HUDEP-2 (cell line): ENCODE results near the gene GAS7.

Experiments
- DNase-seq, 76 experiments: peaks; one replicate each; lab custom pipeline; 2025; ENCODE audit not compliant: unreplicated experiment in 76 of 76; lab: John Stamatoyannopoulos, UW

GAS7 gene

GRCh38 chr17:10201680-10202079, 3.3 kb upstream of the GAS7 start:
- no peak for DNase-seq

DNA sequence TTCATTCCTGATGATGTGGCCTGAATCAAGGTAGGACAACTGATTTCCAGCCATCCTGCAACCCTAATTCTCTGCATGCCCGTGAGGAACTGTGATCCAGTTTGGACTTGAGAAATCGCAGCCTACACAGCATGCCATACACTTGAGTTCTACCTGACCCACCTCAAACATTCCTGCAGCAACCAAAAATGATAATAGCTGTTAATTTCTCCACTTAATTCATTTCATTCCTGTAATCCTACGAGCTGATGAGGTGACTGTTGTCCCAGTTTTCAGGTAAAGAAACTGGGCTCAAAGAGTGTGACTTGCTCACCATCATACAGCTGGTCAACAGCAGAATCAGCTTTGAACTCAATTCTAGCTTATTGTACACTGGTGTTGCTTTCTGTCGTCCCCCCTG, 2.2 kb upstream of the GAS7 start:
- no peak for DNase-seq

- DNase-seq, result no peak
Measured at GRCh38 chr17:10200016-10200415, 1.6 kb upstream of the GAS7 start.

- DNase-seq, result no peak
Measured at GRCh38 chr17:10197721-10198508, 491 bp downstream of the GAS7 start.

GRCh38 chr17:10197362-10197720, 1.1 kb downstream of the GAS7 start:
- DNase-seq, result no peak

DNA sequence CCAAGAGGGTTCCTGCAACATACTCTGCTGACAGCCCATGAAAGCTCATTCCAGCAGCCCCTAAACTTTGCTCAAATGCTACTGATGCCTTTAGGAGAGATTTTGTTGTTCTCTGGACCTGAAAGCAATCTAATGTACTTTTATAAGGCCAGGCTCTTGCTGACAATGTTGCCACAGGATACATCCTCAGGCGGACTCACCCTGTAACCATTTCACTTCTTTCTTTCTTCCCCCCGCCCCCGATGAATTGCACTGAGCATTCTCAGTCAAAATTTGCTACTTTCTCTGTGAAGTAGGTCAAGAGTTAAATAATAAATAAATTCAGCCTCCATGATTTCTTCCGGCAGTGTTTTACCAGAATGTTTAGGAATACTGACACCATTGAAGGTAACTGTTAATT, 1.5 kb downstream of the GAS7 start:
- no peak for DNase-seq

DNA sequence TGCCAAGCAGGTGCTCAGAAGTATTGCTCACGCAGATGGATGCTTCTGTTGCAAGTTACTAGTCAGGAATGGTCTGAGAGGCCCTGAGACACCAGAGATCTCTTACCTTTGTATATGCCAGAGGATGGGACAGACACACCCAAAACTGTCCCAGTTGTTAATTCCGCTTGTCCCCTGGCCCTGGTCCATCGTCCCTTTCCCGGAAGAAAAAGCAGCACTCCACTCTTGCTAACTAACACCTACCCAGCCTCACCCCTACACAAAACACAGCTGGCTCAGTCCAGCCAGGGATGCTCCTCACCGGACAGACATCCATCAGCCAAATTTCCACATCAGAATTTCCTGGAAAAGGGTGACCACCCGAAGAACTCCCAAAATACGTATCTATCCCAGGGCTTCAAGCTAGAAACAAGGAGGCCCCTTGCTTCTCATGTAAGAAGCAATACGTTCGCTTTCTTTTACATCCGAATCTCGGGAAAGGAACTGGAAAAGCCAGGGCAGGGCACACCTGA, 2.0 kb downstream of the GAS7 start:
- no peak for DNase-seq

DNA sequence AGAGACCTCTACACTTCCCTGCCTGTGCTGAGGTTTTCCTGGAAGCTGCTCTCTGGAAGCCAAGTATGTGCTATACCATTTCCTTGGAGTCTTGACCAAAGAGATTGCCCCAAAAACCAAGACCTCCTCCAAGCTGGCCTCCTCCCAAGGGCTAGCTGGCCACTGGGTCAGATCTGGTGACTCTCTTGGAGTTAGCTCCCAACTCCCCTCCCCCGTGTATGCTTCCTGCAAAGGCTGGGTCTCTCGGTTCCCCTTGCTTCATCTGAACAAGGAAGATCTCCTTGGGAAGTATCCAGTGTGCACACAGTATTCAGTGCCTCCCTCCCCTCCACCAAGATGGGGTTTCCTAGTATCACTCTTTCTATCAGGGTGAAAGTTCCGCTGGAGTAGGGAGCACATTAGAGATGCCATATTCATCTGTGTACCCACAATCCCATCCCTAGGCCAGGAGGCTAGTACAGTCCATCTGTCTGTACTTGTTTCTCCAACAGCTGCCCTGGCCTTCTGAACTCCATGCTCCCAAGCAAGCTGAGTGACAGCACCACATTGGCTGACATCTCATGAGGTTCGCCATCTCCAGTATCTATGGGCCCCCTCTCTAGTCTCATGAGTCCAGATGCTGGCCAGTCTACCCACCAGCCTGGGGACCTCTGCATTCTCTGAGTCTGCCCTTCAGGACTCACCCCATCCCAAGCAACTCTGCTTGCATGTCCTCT, 3.2 kb downstream of the GAS7 start:
- DNase-seq, result no peak

- no peak for DNase-seq
Measured at GRCh38 chr17:10193632-10194031, 4.8 kb downstream of the GAS7 start.

DNA sequence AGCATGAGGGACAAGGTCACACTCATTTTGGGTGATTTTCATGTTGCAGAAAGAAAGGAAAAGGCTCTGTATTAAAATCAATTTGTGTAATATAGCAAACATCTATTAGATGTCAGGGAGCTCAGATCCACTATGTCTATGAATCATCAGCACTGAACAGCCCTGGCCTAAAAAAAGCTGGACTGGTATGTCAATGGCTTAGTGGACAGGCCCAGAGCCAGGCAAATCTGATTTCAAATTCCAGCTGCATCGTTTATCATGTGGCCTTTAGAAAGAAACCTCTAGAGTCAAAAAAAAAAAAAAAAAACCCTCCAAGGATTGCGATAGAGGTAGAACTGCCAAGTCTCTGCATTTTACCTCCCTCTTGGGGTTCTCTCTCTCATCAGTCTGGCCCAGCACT, 5.4 kb downstream of the GAS7 start:
- no peak for DNase-seq

DNA sequence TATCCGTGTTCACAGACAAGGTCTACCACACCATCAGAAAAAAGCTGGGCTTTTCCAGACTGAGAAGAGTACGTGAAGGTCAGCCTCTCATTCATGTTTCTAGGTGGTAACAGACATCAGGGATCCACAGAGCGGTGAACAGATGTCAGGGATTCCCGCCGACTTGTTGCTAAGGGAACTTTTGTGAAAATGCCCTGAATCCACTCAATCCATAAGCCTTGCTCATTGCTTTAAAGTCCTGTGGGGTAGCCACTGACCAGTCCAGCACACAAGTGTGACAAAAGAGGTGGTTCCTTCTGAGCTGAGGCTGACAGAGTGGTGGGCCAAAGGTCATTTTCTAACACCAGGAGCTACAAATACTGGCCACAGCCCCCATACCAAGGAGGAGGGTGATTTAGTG, 5.9 kb downstream of the GAS7 start:
- no peak for DNase-seq

GRCh38 chr17:10187456-10187855, 10.9 kb downstream of the GAS7 start:
- DNase-seq, result no peak

- DNase-seq, result no peak
Measured at GRCh38 chr17:10186771-10187410, 11.5 kb downstream of the GAS7 start.

GRCh38 chr17:10183931-10184930, 14.2 kb downstream of the GAS7 start:
- DNase-seq, result no peak

GRCh38 chr17:10182785-10183184, 15.6 kb downstream of the GAS7 start:
- DNase-seq, result no peak

GRCh38 chr17:10178506-10178991, 19.9 kb downstream of the GAS7 start:
- DNase-seq, result no peak

- no peak for DNase-seq
Measured at GRCh38 chr17:10177913-10178505, 20.4 kb downstream of the GAS7 start.

DNA sequence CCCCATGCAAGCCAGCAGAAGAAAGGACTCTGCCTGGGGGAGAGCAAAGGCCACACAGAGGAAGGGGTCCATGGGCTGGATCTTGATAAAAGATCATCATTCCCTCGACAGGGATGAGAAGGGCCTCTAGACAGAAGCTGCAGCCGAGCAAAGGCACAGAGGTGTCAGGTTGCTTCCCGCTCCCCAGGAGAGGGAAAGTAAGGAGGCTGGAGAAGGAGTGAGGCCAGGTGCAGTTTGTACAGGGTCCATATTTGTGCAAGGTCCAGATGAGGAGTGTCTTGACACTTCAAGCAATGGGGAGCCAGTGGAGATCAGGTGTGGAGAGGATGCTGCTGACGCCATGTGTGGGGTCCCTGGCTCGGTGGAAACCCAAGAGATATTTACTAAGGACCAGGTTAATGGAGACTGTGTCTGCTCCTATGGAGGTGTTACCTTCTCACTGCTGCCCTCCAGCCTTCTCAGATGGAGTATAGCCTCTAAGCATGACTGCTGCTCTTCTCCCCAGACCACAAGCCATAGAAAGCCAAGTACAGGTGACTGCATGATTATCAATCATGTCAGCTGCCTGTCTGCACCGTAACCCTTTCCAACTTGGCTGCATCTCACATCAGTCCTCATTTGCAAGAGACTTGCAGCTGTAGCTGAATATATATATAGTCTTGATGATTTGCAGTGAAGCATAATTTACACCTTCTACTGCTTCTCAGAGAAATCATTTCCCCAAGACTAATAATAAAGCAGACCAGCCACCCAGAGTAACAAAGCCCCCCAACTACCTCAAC, 21.1 kb downstream of the GAS7 start:
- DNase-seq, result no peak

DNA sequence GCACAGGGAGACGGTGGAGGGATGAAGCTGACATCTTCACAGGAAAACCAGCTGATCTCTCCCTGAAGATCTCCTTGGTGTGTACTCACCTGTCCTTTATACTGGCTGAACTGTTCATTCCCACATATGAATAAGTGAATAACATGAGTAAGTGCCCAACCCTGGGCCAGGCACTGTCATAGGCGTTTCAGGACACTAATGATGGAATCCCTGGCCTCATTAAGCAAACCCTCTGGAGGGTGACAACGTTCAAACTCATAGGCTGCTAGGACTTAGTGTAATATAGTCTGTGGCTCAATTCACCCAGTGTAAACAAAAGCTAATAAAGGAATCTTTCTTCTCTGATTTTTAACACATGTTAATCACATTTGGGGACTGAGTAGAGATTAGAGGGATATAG, 24.5 kb downstream of the GAS7 start:
- no peak for DNase-seq
